ENCODE measurements around the gene SLC12A5. TPM values are rescaled to one million over a fixed set of nuclear protein-coding genes. Genes with fewer than 3 reads are reported as not detected.

The SLC12A5 gene
- total RNA-seq, 2 donors from 2014 or later = not detected

DNA sequence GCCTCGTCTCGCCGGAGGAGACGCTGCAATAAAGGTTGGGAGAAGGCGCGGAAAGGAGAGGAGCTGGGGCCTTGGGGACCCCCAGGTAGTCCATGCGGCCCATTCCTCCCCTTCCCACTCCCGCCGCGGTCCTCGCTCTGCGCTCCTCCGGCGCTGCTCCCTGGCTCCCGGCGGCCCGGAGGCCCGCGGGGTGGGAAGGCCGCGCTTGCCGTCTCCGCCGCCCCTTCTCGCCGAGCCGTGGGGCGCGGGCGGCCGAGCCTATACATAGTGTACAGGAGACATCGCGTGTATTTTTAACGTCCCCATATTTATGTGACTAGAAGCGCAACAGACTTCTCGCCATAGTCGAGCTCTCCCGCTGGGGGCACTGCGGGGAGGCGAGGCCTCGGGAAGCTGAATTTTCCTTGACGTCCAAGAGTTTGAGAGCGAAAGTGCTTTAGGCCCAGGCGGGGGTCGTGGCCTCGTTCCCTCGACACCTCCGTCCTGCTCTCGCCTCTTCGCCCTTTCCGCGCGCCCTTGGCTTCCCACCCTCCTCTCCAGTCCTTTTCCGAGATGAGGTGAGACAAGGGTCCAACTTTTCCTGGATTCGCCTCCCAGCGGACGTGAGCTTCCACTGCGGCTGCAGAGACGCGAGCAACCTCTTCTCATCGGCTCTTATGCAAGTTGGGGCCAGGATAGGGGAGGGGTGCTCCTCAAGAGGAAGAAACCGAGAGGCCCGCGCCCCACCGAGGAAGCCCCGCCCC is 29.0 kb downstream of the SLC12A5 start:
- DNase-seq (ENCODE audit: low spot score) = no peak
- H3K27me3 ChIP-seq (replicated peaks; ENCODE audit: insufficient read depth) = no peaks in the 10 kb centered on the region

DNA sequence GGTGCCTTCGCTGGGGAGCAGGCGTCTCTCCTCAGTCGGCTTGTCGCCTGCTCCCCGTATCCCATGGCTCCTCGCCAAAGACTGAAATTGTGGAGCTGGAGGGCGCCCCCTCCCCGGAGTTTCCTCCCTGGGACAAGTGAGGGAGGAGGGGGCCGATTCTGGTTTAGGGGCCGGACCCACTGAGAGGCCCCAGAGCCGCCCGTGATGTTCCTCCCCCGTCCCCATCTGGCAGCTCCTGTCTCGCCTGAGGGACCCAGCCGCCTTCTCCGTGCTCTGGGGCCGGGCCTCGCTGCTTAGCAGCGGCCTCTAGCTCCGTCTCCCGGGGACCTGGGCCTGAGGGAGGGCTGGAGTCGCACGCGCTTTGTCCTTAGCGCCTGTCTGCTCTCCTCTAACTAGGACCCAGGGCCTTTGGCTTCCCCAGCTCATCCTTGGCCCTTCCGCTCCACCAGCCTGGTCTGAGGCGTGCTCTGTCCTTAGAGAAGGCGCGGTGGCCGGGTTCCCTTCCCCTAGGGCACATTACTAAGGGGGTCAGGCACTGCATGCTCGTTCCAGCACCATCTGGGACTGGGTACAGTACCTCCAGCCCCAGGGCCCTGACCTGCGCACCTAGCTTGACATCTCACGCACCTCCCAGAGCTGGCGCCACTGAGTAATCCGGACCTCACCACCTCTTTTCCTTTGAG is 29.7 kb downstream of the SLC12A5 start:
- no peak for ATAC-seq (ENCODE audit: insufficient number of reproducible peaks, low FRiP score, low read depth)
- Histone ChIP-seq H3K27ac (no peak overlapping the region), H3K36me3 (peaks cover 32% of the 10 kb centered on the region), H3K4me1 (ENCODE audit: control insufficient read depth in 1 of 2, low read depth in 2 of 2) (peaks cover 14 to 25% of the 10 kb centered on the region in 2 donors), H3K4me3 (peak overlapping the region; percentile 66), H3K27me3 (replicated peaks; ENCODE audit: insufficient read depth) (no peaks in the 10 kb centered on the region), H3K9me3 (no peaks in the 10 kb centered on the region)
- DNase-seq (ENCODE audit: low spot score) = no peak
- TF ChIP-seq, protein P1, sequence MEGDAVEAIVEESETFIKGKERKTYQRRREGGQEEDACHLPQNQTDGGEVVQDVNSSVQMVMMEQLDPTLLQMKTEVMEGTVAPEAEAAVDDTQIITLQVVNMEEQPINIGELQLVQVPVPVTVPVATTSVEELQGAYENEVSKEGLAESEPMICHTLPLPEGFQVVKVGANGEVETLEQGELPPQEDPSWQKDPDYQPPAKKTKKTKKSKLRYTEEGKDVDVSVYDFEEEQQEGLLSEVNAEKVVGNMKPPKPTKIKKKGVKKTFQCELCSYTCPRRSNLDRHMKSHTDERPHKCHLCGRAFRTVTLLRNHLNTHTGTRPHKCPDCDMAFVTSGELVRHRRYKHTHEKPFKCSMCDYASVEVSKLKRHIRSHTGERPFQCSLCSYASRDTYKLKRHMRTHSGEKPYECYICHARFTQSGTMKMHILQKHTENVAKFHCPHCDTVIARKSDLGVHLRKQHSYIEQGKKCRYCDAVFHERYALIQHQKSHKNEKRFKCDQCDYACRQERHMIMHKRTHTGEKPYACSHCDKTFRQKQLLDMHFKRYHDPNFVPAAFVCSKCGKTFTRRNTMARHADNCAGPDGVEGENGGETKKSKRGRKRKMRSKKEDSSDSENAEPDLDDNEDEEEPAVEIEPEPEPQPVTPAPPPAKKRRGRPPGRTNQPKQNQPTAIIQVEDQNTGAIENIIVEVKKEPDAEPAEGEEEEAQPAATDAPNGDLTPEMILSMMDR (IDR thresholded peaks at IDR 0.05) = no peak

More for the DNA sequence above, 29.0 kb downstream of the SLC12A5 start:
- no peak for ATAC-seq (ENCODE audit: insufficient number of reproducible peaks, low FRiP score, low read depth)
- no peak overlapping the region for H3K27ac ChIP-seq
- peaks cover 26% of the 10 kb centered on the region for H3K36me3 ChIP-seq
- peaks cover 14 to 25% of the 10 kb centered on the region in 2 donors for H3K4me1 ChIP-seq (ENCODE audit: control insufficient read depth in 1 of 2, low read depth in 2 of 2)
- peak overlapping the region; percentile 66 for H3K4me3 ChIP-seq
- H3K9me3 ChIP-seq = no peaks in the 10 kb centered on the region
- TF ChIP-seq, protein P1 (IDR thresholded peaks at IDR 0.05) = no peak

DNA sequence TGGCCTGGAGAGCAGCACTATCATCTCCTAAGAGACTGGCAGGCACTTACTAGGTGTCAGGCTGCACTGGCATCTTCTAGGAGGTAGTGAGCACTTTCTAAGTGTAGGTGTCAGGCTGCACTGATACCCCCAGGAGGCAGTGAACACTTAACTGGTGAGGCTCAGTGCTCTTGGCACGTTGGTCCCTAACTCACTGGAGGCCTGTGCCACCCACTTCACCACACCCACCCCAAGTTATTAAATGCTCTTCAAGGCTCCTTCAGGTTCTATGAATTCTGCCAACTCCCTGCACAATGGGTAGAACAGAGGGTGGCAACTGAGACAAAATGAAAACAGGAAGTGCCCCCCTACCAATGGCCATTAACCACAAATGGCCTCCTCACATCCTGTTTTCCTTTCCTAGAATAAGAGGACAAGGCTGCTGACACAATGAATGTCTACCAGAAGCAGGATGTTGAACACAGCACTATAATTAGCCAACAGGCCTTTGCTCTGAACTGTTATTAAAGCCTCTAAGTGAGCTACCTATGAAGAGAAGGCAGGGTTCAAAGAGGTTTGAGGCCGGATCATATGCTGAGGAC is 31.4 kb downstream of the SLC12A5 start:
- ATAC-seq (ENCODE audit: insufficient number of reproducible peaks, low FRiP score, low read depth) (no peak), DNase-seq (ENCODE audit: low spot score) (no peak)
- Histone ChIP-seq H3K9me3 (no peaks in the 10 kb centered on the region), H3K27ac (no peak overlapping the region), H3K4me3 (no peak overlapping the region), H3K4me1 (ENCODE audit: control insufficient read depth in 1 of 2, low read depth in 2 of 2) (peaks cover 14 to 25% of the 10 kb centered on the region in 2 donors), H3K27me3 (replicated peaks; ENCODE audit: insufficient read depth) (no peaks in the 10 kb centered on the region), H3K36me3 (peaks cover 48% of the 10 kb centered on the region)
- TF ChIP-seq, protein P1 (IDR thresholded peaks at IDR 0.05) = no peak

DNA sequence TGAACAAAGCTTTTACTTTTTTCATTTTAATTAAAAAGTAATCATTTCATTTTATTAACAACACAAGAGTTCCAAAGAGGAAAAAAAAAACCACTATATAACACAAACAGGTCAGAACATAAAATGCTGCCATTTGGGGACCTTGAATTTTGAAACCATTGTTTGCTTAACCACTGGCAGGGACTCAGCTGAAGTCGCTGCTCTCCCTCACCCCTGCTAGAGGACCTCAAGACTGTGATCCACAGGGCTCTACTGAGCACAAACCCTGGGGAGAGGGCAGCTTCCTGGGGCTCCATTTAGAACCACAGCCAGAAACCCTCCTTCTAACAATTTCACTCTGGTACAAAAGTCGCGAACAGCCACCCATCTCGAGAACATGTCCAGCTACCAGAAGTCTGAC is 32.0 kb downstream of the SLC12A5 start:
- Histone ChIP-seq H3K9me3 (no peaks in the 10 kb centered on the region), H3K4me1 (ENCODE audit: control insufficient read depth in 1 of 2, low read depth in 2 of 2) (peaks cover 14 to 25% of the 10 kb centered on the region in 2 donors), H3K27me3 (replicated peaks; ENCODE audit: insufficient read depth) (no peaks in the 10 kb centered on the region), H3K36me3 (peaks cover 54% of the 10 kb centered on the region), H3K4me3 (no peak overlapping the region), H3K27ac (no peak overlapping the region)
- no peak for ATAC-seq (ENCODE audit: insufficient number of reproducible peaks, low FRiP score, low read depth)
- TF ChIP-seq, protein P1 (IDR thresholded peaks at IDR 0.05) = no peak
- no peak for DNase-seq (ENCODE audit: low spot score)

DNA sequence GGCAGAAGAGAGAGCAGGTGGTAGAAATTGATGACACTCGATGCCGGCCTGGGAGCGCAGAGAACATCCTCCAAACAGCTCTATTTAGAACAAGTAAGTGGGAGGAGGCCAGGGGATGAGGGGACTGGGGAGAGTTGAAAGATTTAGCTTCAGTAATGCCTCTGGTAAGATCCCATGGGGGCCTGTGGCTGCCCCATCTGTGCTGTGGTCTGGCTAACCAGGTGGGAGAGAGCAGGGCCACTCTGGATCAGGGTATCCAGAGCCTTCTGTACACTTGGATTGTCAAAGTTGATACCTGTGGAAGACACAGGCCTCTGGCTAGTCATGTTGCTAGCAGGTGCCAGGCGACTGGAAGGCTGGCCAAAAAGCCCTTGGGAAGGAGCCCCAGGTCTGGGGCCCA is 33.1 kb downstream of the SLC12A5 start:
- no peaks in the 10 kb centered on the region for H3K9me3 ChIP-seq
- DNase-seq (ENCODE audit: low spot score) (no peak), ATAC-seq (ENCODE audit: insufficient number of reproducible peaks, low FRiP score, low read depth) (no peak)
- peaks cover 14 to 25% of the 10 kb centered on the region in 2 donors for H3K4me1 ChIP-seq (ENCODE audit: control insufficient read depth in 1 of 2, low read depth in 2 of 2)
- no peaks in the 10 kb centered on the region for H3K27me3 ChIP-seq (replicated peaks; ENCODE audit: insufficient read depth)
- peaks cover 66% of the 10 kb centered on the region for H3K36me3 ChIP-seq
- TF ChIP-seq, protein P1 (IDR thresholded peaks at IDR 0.05) = no peak
- no peak overlapping the region for H3K4me3 ChIP-seq
- H3K27ac ChIP-seq = no peak overlapping the region

Measured in thoracic aorta (tissue), 2 donors.